HEK293T (cell line): ENCODE measurements around the gene GNB1L.

Experiments used
- CTCF ChIA-PET: fragments of 350-600 bp; formaldehyde crosslinking; extraction: SDS; loops from one replicate; lab custom pipeline; 2021; ENCODE audit warnings: antibody characterized with exemption, inconsistent platforms; lab: Yijun Ruan, JAX
- POLR2A ChIA-PET: fragments of 350-600 bp; formaldehyde crosslinking; extraction: SDS; loops from one replicate; lab custom pipeline; 2020; ENCODE audit warnings: antibody characterized with exemption, inconsistent platforms; lab: Yijun Ruan, JAX
- DNase-seq: peaks from one replicate; pipeline ENCODE4 v3.0.0; 2012; ENCODE audit warnings: mixed read lengths; ENCODE audit errors: extremely low spot score
- ARNT ChIP-seq: fragments of 450-650 bp; IDR thresholded peaks from 2 replicates; pipeline ENCODE4 v1.6.1; 2017; ENCODE audit warnings: mild to moderate bottlenecking
- BHLHE40 ChIP-seq: fragments of 450-650 bp; IDR thresholded peaks from 2 replicates; pipeline ENCODE4 v1.6.1; 2016; ENCODE audit warnings: mild to moderate bottlenecking, moderate library complexity, borderline replicate concordance
- CTBP1 ChIP-seq: fragments of 450-650 bp; IDR thresholded peaks from 2 replicates; pipeline ENCODE4 v1.6.1; 2016; ENCODE audit warnings: borderline replicate concordance
- ELF4 ChIP-seq: fragments of 450-650 bp; IDR thresholded peaks from 2 replicates; pipeline ENCODE4 v1.6.1; 2017; ENCODE audit warnings: antibody characterized with exemption
- FOXA1 ChIP-seq: fragments of 450-650 bp; IDR thresholded peaks from 2 replicates; pipeline ENCODE4 v1.6.1; 2016; ENCODE audit warnings: mild to moderate bottlenecking
- FOXK2 ChIP-seq: fragments of 450-650 bp; IDR thresholded peaks from 2 replicates; pipeline ENCODE4 v1.6.1; 2016; ENCODE audit warnings: mild to moderate bottlenecking
- FOXM1 ChIP-seq: fragments of 450-650 bp; IDR thresholded peaks from 2 replicates; pipeline ENCODE4 v1.6.1; 2017; ENCODE audit warnings: mild to moderate bottlenecking, borderline replicate concordance
- HDGF ChIP-seq: fragments of 450-650 bp; IDR thresholded peaks from 2 replicates; pipeline ENCODE4 v1.6.1; 2017; ENCODE audit warnings: antibody characterized with exemption, borderline replicate concordance
- L3MBTL2 ChIP-seq: fragments of 450-650 bp; conservative IDR thresholded peaks from 2 replicates; pipeline ENCODE4 v1.6.1; 2016; ENCODE audit warnings: mild to moderate bottlenecking
- LEF1 ChIP-seq: fragments of 450-650 bp; IDR thresholded peaks from 2 replicates; pipeline ENCODE4 v1.6.1; 2017; ENCODE audit warnings: mild to moderate bottlenecking, borderline replicate concordance
- NFRKB ChIP-seq: fragments of 450-650 bp; IDR thresholded peaks from 2 replicates; pipeline ENCODE4 v1.6.1; 2016; ENCODE audit warnings: mild to moderate bottlenecking, moderate library complexity
- SP1 ChIP-seq: fragments of 450-650 bp; IDR thresholded peaks from 2 replicates; pipeline ENCODE4 v1.6.1; 2017
- SUZ12 ChIP-seq: fragments of 450-650 bp; IDR thresholded peaks from 2 replicates; pipeline ENCODE4 v1.6.1; 2016; ENCODE audit warnings: mild to moderate bottlenecking
- TARDBP ChIP-seq: fragments of 450-650 bp; IDR thresholded peaks from 2 replicates; pipeline ENCODE4 v1.6.1; 2016
- ZNF384 ChIP-seq: fragments of 450-650 bp; IDR thresholded peaks from 2 replicates; pipeline ENCODE4 v1.6.1; 2016
- TF ChIP-seq, protein P1 (sequence below): fragments of 450-650 bp; IDR thresholded peaks from 2 replicates; pipeline ENCODE4 v1.6.1; 2016

GNB1L gene

DNA sequence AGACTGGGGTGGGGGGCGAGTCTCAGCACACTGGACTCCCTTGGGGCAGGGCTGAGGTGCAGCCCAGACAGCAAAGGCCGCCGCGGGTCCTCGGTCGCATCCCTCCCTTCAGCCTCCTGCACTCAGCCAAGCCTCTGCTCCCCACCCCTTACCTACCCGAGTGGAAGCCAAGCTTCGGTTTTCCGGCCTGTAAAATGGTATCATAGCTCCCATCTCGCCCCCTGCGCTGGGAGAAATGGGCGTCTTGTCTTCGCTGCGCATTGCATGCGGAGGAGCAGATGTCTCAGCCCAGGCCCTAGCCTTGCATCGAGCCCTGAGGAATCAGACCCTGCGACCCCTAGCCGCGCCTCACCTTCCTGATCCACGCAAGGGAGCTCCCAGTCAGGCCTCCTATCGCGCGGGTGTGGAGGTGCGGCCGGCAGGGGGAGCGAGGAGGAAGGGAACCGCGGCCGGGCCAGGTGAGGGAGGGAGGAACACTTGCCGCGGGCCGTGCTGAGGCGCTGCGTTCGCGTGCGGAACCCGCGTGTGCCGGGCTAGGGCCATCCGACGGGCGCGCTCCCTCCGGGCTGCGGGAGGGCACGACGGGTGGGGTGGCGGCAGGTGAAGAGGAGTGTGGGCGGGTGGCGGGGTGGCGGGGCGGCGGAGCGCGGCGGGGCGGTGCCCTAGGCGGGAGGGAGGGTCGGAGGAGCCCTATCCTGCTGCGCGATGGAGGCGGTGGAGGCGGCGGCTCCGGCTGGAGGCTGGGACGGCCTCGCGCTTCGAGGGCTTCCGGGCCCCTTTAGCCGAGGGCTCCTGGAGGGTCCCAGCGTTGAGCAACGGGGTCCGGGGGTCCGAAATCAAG, 98.2 kb downstream of the GNB1L start:
- ChIA-PET POLR2A (no interaction called here), CTCF (interaction anchor here (0.7 to 1.0 kb wide), 2 partner anchors 26 to 179 kb away, joined by 3 to 5 read pairs; no protein-coding TSS in a partner anchor)
- TF ChIP-seq L3MBTL2 (no peak), FOXA1 (no peak), ELF4 (no peak), CTBP1 (no peak), LEF1 (no peak), ZNF384 (no peak)
- DNase-seq, result peak; percentile 73

DNA sequence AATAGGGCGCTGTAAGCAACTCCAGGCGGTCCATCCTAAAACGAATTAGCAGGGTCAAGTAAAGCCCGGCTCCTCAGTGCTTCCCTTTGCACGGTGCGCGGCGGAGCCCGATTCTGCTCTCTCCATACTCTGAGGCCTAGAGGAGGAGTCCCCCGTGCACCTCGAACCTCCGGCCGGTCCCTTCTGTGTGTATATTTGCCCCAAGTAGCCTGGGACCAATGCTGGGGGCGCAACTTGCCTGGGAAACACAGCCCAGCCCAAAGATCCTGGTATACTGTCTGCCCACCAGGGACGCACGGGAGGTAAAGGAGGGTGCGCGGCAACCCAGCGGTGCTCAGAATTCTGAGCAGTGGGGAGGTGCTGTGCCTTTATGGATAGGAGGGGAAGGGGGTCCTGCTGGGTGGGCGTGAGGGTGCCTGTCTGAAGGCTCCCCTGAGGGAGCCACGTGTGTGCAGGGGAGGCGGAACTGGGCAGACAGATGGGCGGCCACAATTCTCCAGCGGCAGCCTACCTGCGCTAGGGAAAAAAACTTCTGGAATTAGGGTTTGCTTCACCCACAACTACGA, 98.9 kb downstream of the GNB1L start:
- ChIA-PET CTCF (interaction anchor here (1.0 kb wide), 1 partner anchor 25 kb away, joined by 5 read pairs; no protein-coding TSS in a partner anchor), POLR2A (no interaction called here)
- no peak for TF ChIP-seq SUZ12
- no peak for TF ChIP-seq ARNT
- no peak for TF ChIP-seq ZNF384
- TF ChIP-seq FOXM1, result no peak
- TF ChIP-seq, protein P1, sequence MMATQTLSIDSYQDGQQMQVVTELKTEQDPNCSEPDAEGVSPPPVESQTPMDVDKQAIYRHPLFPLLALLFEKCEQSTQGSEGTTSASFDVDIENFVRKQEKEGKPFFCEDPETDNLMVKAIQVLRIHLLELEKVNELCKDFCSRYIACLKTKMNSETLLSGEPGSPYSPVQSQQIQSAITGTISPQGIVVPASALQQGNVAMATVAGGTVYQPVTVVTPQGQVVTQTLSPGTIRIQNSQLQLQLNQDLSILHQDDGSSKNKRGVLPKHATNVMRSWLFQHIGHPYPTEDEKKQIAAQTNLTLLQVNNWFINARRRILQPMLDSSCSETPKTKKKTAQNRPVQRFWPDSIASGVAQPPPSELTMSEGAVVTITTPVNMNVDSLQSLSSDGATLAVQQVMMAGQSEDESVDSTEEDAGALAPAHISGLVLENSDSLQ, result no peak
- no peak for TF ChIP-seq FOXA1
- DNase-seq, result no peak

DNA sequence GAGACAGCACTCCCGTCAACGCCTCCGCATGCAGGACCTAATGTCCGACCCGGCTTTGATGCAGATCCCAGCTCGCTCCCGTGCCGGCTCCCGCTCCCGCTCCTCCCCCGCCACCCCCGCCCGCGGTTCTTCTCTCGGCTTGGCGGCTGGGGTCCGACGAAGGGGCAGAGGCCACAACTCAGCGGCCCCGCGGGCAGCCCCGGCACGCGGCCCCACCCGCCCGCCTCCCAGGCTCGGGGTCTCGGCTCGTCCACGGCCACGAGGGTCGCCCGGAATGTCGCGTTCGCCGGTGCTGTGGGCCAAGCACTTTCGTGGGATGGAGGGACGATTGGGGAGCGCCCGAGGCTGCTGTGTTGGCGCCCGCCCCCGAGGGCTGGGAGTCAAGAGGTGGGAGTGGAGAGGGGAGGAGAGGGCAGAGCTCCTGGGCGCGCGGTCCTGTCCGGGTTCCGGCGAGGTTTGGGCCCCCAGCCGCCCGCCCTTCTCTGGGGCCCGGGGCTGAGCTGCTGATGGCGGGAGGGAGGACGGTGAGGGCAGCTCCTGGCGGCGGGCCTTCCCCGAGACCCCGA, 99.4 kb downstream of the GNB1L start:
- CTCF ChIA-PET, result no interaction called here
- DNase-seq, result no peak
- TF ChIP-seq CTBP1 (no peak), FOXM1 (no peak), ZNF384 (no peak), NFRKB (no peak), FOXA1 (no peak), SUZ12 (no peak), HDGF (no peak), ELF4 (no peak), L3MBTL2 (no peak), ARNT (no peak)
- TF ChIP-seq, protein P1, result no peak
- POLR2A ChIA-PET, result no interaction called here

DNA sequence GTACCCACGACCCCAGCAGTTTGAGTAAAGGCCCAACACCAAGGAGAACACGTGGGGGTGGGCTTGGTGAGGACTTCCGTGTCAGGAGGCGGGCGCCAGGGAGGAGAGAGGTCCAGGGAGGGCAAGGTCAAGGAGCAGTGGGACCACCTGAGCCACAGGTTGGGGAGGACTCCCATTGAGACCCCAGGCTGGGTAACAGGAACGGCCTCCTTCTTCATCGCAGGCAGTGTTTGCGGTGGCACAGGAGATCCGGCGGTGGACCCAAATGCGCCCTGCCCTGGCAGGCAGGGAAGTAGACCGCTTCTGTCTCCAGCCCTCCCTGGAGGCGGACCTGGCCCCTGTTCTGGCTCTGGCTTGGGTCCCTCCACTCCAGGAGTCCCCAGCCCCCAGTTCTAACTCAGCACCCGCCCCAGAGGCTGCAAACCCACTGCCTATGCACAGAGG, 100.0 kb downstream of the GNB1L start:
- TF ChIP-seq BHLHE40, result no peak
- TF ChIP-seq FOXA1, result no peak
- TF ChIP-seq SP1, result no peak
- TF ChIP-seq NFRKB, result no peak
- no peak for TF ChIP-seq ZNF384
- no peak for TF ChIP-seq FOXM1
- CTCF ChIA-PET, result no interaction called here
- POLR2A ChIA-PET, result no interaction called here
- DNase-seq, result no peak

- POLR2A ChIA-PET, result no interaction called here
- CTCF ChIA-PET, result interaction anchor here (0.6 to 1.3 kb wide), 3 partner anchors 9 to 539 kb away, joined by 3 to 7 read pairs (median 4); no protein-coding TSS in a partner anchor
- DNase-seq, result no peak
- TF ChIP-seq FOXM1 (no peak), SUZ12 (no peak), HDGF (no peak), SP1 (no peak), BHLHE40 (no peak), L3MBTL2 (no peak), NFRKB (no peak), CTBP1 (no peak), ARNT (no peak), ELF4 (no peak), FOXK2 (no peak), ZNF384 (no peak), TARDBP (no peak), FOXA1 (no peak)
- TF ChIP-seq, protein P1, result no peak
These were observed 100.5 kb downstream of the GNB1L start for GRCh38 chr22:19753996-19754700.
